Keratinocyte (primary cell): ENCODE measurements around the gene DPCD.

ENCODE experiments used
- CTCF ChIP-seq, 3 experiments: IDR thresholded peaks in 1 of 3; conservative IDR thresholded peaks in 1 of 3; optimal IDR thresholded peaks in 1 of 3; 2 replicates in 2 of 3; 3 replicates in 1 of 3; pipeline versions ENCODE3 to v1.5.1; 2011; ENCODE audit warnings: low read length in 3 of 3, mild to moderate bottlenecking in 3 of 3, moderate library complexity in 2 of 3, control low read depth in 1 of 3, inconsistent platforms in 1 of 3; ENCODE audit not compliant: insufficient read depth in 2 of 3; ENCODE audit errors: extremely low read depth in 1 of 3
- EZH2 ChIP-seq: IDR thresholded peaks from one replicate; pipeline ENCODE4 v1.6.1; 2012; ENCODE audit warnings: inconsistent platforms, mild to moderate bottlenecking, low read length, moderate library complexity

- TF ChIP-seq EZH2 (no peak), CTCF (optimal IDR thresholded peaks at IDR 0.05 in 1 of 3, IDR thresholded peaks at IDR 0.05 in 1 of 3, conservative IDR thresholded peaks at IDR 0.05 in 1 of 3; ENCODE audit: extremely low read depth in 1 of 3, insufficient read depth in 2 of 3, low read length in 3 of 3) (no peak)
These were observed 24.0 kb downstream of the DPCD start for GRCh38 chr10:101612086-101612485.
